Left forelimb (tissue), 1 donor: ENCODE measurements around the gene MCRIP1.
A peak's percentile ranks its signal among the peaks of the same experiment; 100 is the strongest.

Experiments
- DNase-seq: peaks from one replicate; pipeline ENCODE4 v3.0.0-alpha.2; 2018; ENCODE audit warnings: low spot score

MCRIP1 gene

GRCh38 chr17:81860756-81861568, 27.9 kb upstream of the MCRIP1 start:
- DNase-seq = peak; percentile 100

GRCh38 chr17:81859906-81860755, 27.0 kb upstream of the MCRIP1 start, which contains the start of gene P4HB:
TSS of gene P4HB (minus strand) at chr17:81860535. CDS start at chr17:81860471, 64 bp downstream.
- no peak for DNase-seq

GRCh38 chr17:81858967-81859905, 26.1 kb upstream of the MCRIP1 start:
- DNase-seq = no peak

- DNase-seq = no peak
Observed at GRCh38 chr17:81858170-81858966, 25.3 kb upstream of the MCRIP1 start.

- DNase-seq = no peak
Observed at GRCh38 chr17:81854974-81855774, 22.1 kb upstream of the MCRIP1 start.

GRCh38 chr17:81852237-81852636, 19.1 kb upstream of the MCRIP1 start:
- DNase-seq = no peak

GRCh38 chr17:81851423-81851822, 18.3 kb upstream of the MCRIP1 start:
- DNase-seq = no peak

- DNase-seq = no peak
Observed at GRCh38 chr17:81849457-81849856, 16.4 kb upstream of the MCRIP1 start.

GRCh38 chr17:81846743-81847689, 13.9 kb upstream of the MCRIP1 start:
- DNase-seq = no peak

GRCh38 chr17:81845881-81846742, 13.0 kb upstream of the MCRIP1 start:
- DNase-seq = no peak

- DNase-seq = no peak
Observed at GRCh38 chr17:81845361-81845760, 12.3 kb upstream of the MCRIP1 start.

- no peak for DNase-seq
Observed at GRCh38 chr17:81844887-81845286, 11.8 kb upstream of the MCRIP1 start.

GRCh38 chr17:81844327-81844851, 11.3 kb upstream of the MCRIP1 start:
- DNase-seq = no peak

- DNase-seq = no peak
Observed at GRCh38 chr17:81843713-81844326, 10.7 kb upstream of the MCRIP1 start.

GRCh38 chr17:81842725-81843504, 9.8 kb upstream of the MCRIP1 start:
- DNase-seq = no peak

GRCh38 chr17:81842378-81842724, 9.3 kb upstream of the MCRIP1 start:
- DNase-seq = no peak

GRCh38 chr17:81841866-81842265, 8.8 kb upstream of the MCRIP1 start:
- no peak for DNase-seq
